Esophagus muscularis mucosa (tissue), 4 donors: ENCODE measurements around the gene CNGB1. TPM values are rescaled to one million over a fixed set of nuclear protein-coding genes. Genes with fewer than 3 reads are reported as not detected.
"Not testable (repeated sequence)": the region's sequence is repeated elsewhere in the genome, so short reads cannot be mapped to it uniquely, and the experiment has no call there.

Experiments used
- DNase-seq: peaks from one replicate; pipeline ENCODE4 v3.0.0-alpha.2; 2017; ENCODE audit errors: extremely low spot score
- H3K27ac ChIP-seq, 4 donors: fragments of 200-600 bp; sonication (generic); replicated peaks in 1 of 4; 1 replicate in 3 of 4; 2 replicates in 1 of 4; pipeline ENCODE4 v1.5.1; 2016 to 2019; ENCODE audit warnings: mild to moderate bottlenecking in 1 of 4
- H3K27me3 ChIP-seq, 4 donors: fragments of 200-600 bp; sonication (generic); one replicate each; pipeline versions ENCODE4 v1.5.1 to v1.6.0; 2016 to 2019
- H3K36me3 ChIP-seq, 4 donors: fragments of 200-600 bp; sonication (generic); one replicate each; pipeline ENCODE4 v1.5.1; 2016 to 2019
- H3K4me1 ChIP-seq, 4 donors: fragments of 200-600 bp; sonication (generic); one replicate each; pipeline ENCODE4 v1.5.1; 2016 to 2019
- H3K4me3 ChIP-seq, 4 donors: fragments of 200-600 bp; sonication (generic); 1 replicate in 2 of 4; 2 replicates in 2 of 4; pipeline ENCODE4 v1.5.1; 2016 to 2019; ENCODE audit warnings: mild to moderate bottlenecking in 4 of 4, moderate library complexity in 1 of 4
- H3K9me3 ChIP-seq, 4 donors: fragments of 200-600 bp; sonication (generic); 1 replicate in 3 of 4; 2 replicates in 1 of 4; pipeline ENCODE4 v1.5.1; 2016 to 2019
- CTCF ChIP-seq, 3 experiments: fragments of 200-600 bp in 2 of 3; fragments of 450-650 bp in 1 of 3; sonication (generic) in 2 of 3; IDR thresholded peaks; one replicate each; pipeline ENCODE4 v1.5.1; 2017 to 2019; ENCODE audit warnings: antibody characterized with exemption in 3 of 3, mild to moderate bottlenecking in 2 of 3, moderate library complexity in 1 of 3
- EP300 ChIP-seq: sonication (generic); formaldehyde crosslinking; IDR thresholded peaks from one replicate; pipeline ENCODE4 v1.6.1; 2017; ENCODE audit warnings: antibody characterized with exemption
- POLR2A ChIP-seq: fragments of 450-650 bp; IDR thresholded peaks from one replicate; pipeline ENCODE4 v1.6.1; 2017; ENCODE audit warnings: antibody characterized with exemption, moderate library complexity, mild to moderate bottlenecking, low read depth
- POLR2AphosphoS5 ChIP-seq, 2 donors: sonication (generic); formaldehyde crosslinking; IDR thresholded peaks; one replicate each; pipeline ENCODE4 v1.6.1; 2017; ENCODE audit warnings: antibody characterized with exemption in 2 of 2
- WGBS: methylation state at CpG from one replicate; pipeline ENCODE4 v1.1.5; 2018; 5-methylcytosine and 5-hydroxymethylcytosine counted together
- intact Hi-C: fragments of 100-400 bp; cut with DNase I; formaldehyde crosslinking; loops from one replicate; pipeline ENCODE4 v1.15.1; 2023
- total RNA-seq, 4 donors: library from RNA; depleted of rRNA; stranded (reverse); fragments of >200 nt; gene quantifications; one replicate each; pipeline versions ENCODE4 v1.1.0 to v1.2.1, GENCODE V29; 2016

Gene CNGB1
- total RNA-seq, 4 donors from 2014 or later: under 0.01 to 0.97 (median 0.31) TPM

- peaks cover 0 to 25% (median 0%) of the 10 kb centered on the region in 4 donors for H3K27me3 ChIP-seq
- intact Hi-C loops: no loop called here
- H3K4me3 ChIP-seq: no peak overlapping the region
- whole genome bisulfite sequencing: 93% methylated on average over 6 of the region's 13 CpGs
- H3K9me3 ChIP-seq: no peaks in the 10 kb centered on the region
- TF ChIP-seq POLR2AphosphoS5 (IDR thresholded peaks at IDR 0.05) (no peak), CTCF (IDR thresholded peaks at IDR 0.05) (no peak), EP300 (no peak), POLR2A (no peak)
- H3K36me3 ChIP-seq: no peaks in the 10 kb centered on the region
- no peak overlapping the region for H3K27ac ChIP-seq
- DNase-seq: no peak
- H3K4me1 ChIP-seq: peaks cover 0 to 3% (median under 1%) of the 10 kb centered on the region in 4 donors
Observed at GRCh38 chr16:57946181-57946801, 24.6 kb downstream of the CNGB1 start.

- 58% methylated on average over 6 of the region's 7 CpGs for WGBS
- TF ChIP-seq POLR2A: no peak
- Histone ChIP-seq H3K4me1 (peaks cover 4 to 6% (median 5%) of the 10 kb centered on the region in 4 donors), H3K36me3 (no peaks in the 10 kb centered on the region), H3K27ac (no peak overlapping the region), H3K4me3 (no peak overlapping the region), H3K9me3 (no peaks in the 10 kb centered on the region), H3K27me3 (peaks cover 0 to 20% (median 0%) of the 10 kb centered on the region in 4 donors)
- intact Hi-C loops: no loop called here
- DNase-seq: no peak
Observed at GRCh38 chr16:57945740-57946138, 25.2 kb downstream of the CNGB1 start.

- intact Hi-C loops: no loop called here
- Histone ChIP-seq H3K4me1 (peaks cover 4 to 6% (median 6%) of the 10 kb centered on the region in 4 donors), H3K9me3 (no peaks in the 10 kb centered on the region), H3K27me3 (peaks cover 0 to 18% (median 0%) of the 10 kb centered on the region in 4 donors), H3K27ac (no peak overlapping the region), H3K36me3 (no peaks in the 10 kb centered on the region), H3K4me3 (no peak overlapping the region)
- WGBS: 82% methylated on average over 9 of the region's 9 CpGs
- DNase-seq: no peak
- TF ChIP-seq POLR2A (no peak), EP300 (no peak), POLR2AphosphoS5 (IDR thresholded peaks at IDR 0.05) (no peak), CTCF (IDR thresholded peaks at IDR 0.05) (no peak)
Observed at GRCh38 chr16:57944970-57945739, 25.8 kb downstream of the CNGB1 start.

GRCh38 chr16:57943381-57943780 is 27.5 kb downstream of the CNGB1 start:
- H3K4me3 ChIP-seq, intact Hi-C loops, H3K27ac ChIP-seq, DNase-seq, H3K9me3 ChIP-seq, H3K36me3 ChIP-seq, H3K27me3 ChIP-seq: not testable (repeated sequence)
- 83% methylated on average over 8 of the region's 8 CpGs for WGBS
- H3K4me1 ChIP-seq: peaks cover 14 to 22% (median 18%) of the 10 kb centered on the region in 4 donors

- H3K27ac ChIP-seq, H3K9me3 ChIP-seq, H3K27me3 ChIP-seq, H3K36me3 ChIP-seq, DNase-seq, H3K4me3 ChIP-seq, intact Hi-C loops: not testable (repeated sequence)
- peaks cover 15 to 23% (median 19%) of the 10 kb centered on the region in 4 donors for H3K4me1 ChIP-seq
- WGBS: 95% methylated on average over 2 of the region's 2 CpGs
Observed at GRCh38 chr16:57941901-57942300, 29.0 kb downstream of the CNGB1 start.

- no peak for TF ChIP-seq EP300
- TF ChIP-seq CTCF (IDR thresholded peaks at IDR 0.05): no peak
- no peak for TF ChIP-seq POLR2A
- TF ChIP-seq POLR2AphosphoS5 (IDR thresholded peaks at IDR 0.05): no peak
- H3K36me3 ChIP-seq: no peaks in the 10 kb centered on the region
- peaks cover 0 to 9% (median 0%) of the 10 kb centered on the region in 4 donors for H3K27me3 ChIP-seq
- intact Hi-C loops: no loop called here
- H3K4me3 ChIP-seq: no peak overlapping the region
- H3K27ac ChIP-seq: no peak overlapping the region
- WGBS: 38% methylated on average over 10 of the region's 11 CpGs
- peaks cover 15 to 23% (median 19%) of the 10 kb centered on the region in 4 donors for H3K4me1 ChIP-seq
- no peak for DNase-seq
- H3K9me3 ChIP-seq: no peaks in the 10 kb centered on the region
Observed at GRCh38 chr16:57941016-57941664, 29.8 kb downstream of the CNGB1 start.
